22Rv1 (cell line): Measurements from ENCODE around the gene MINPP1.

Source experiments
- ZFX ChIP-seq: fragments of 450-650 bp; IDR thresholded peaks from 2 replicates; pipeline ENCODE4 v1.6.1; 2017; ENCODE audit warnings: antibody characterized with exemption, borderline replicate concordance
- TF ChIP-seq, protein P1 (sequence below): fragments of 450-650 bp; IDR thresholded peaks from 2 replicates; pipeline ENCODE4 v1.5.1; 2017; ENCODE audit warnings: mild to moderate bottlenecking

DNA sequence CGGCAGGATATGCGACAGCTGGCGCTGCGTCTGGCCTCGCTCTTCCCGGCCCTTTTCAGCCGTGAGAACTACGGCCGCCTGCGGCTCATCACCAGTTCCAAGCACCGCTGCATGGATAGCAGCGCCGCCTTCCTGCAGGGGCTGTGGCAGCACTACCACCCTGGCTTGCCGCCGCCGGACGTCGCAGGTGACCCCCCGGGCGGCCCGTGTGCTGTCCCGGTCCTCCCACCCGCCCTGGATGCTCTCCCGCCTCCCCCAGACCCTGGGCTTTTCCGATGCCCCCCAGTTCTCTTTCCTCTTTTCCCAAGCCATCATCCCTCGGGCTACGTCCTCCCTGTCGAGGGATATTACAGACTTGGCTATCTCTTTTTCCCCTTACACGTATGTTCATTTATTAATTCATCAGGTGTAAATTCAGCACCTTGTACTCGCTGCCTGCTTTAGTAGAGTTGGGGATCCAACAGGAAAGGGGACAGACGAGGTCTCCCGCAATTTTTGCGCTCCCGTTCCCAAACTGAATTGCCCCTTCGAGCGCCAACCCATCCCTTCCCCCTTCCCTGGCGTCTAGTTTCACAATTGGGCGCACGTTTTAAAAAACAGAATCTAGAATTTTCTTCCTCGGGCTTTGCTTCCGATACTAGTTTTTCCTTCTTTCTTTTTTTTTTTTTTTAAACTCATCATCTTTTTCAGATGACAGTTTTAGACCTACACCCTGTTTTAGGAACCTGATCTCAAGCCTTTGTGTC is 846 bp downstream of the MINPP1 start:
- TF ChIP-seq, protein P1, sequence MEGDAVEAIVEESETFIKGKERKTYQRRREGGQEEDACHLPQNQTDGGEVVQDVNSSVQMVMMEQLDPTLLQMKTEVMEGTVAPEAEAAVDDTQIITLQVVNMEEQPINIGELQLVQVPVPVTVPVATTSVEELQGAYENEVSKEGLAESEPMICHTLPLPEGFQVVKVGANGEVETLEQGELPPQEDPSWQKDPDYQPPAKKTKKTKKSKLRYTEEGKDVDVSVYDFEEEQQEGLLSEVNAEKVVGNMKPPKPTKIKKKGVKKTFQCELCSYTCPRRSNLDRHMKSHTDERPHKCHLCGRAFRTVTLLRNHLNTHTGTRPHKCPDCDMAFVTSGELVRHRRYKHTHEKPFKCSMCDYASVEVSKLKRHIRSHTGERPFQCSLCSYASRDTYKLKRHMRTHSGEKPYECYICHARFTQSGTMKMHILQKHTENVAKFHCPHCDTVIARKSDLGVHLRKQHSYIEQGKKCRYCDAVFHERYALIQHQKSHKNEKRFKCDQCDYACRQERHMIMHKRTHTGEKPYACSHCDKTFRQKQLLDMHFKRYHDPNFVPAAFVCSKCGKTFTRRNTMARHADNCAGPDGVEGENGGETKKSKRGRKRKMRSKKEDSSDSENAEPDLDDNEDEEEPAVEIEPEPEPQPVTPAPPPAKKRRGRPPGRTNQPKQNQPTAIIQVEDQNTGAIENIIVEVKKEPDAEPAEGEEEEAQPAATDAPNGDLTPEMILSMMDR: peak; percentile 87
- no peak for TF ChIP-seq ZFX
